ENCODE results near the gene MTHFD1L.

GRCh38 chr6:150844371-150844770 is 21.1 kb upstream of the MTHFD1L start:
- TF ChIP-seq, protein P1, sequence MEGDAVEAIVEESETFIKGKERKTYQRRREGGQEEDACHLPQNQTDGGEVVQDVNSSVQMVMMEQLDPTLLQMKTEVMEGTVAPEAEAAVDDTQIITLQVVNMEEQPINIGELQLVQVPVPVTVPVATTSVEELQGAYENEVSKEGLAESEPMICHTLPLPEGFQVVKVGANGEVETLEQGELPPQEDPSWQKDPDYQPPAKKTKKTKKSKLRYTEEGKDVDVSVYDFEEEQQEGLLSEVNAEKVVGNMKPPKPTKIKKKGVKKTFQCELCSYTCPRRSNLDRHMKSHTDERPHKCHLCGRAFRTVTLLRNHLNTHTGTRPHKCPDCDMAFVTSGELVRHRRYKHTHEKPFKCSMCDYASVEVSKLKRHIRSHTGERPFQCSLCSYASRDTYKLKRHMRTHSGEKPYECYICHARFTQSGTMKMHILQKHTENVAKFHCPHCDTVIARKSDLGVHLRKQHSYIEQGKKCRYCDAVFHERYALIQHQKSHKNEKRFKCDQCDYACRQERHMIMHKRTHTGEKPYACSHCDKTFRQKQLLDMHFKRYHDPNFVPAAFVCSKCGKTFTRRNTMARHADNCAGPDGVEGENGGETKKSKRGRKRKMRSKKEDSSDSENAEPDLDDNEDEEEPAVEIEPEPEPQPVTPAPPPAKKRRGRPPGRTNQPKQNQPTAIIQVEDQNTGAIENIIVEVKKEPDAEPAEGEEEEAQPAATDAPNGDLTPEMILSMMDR (conservative IDR thresholded peaks at IDR 0.05; ENCODE audit: low read depth, low read length), result no peak
- TF ChIP-seq SMC3 (IDR thresholded peaks at IDR 0.05; ENCODE audit: low read depth, low read length), result no peak
- TF ChIP-seq CHD1 (IDR thresholded peaks at IDR 0.05; ENCODE audit: low read depth, low read length), result no peak
- no peak for TF ChIP-seq USF2 (IDR thresholded peaks at IDR 0.05; ENCODE audit: low read depth, low read length)
